OCI-LY7 (cell line): ENCODE results near the gene YBX3. TPM values are rescaled to one million over a fixed set of nuclear protein-coding genes. Genes with fewer than 3 reads are reported as not detected.

ENCODE experiments used
- BruUV-seq: library from RNA; stranded (reverse); fragments of 400-500 nt; replicated peaks from 2 replicates; lab custom pipeline; 2021; lab: Mats Ljungman, UMichigan
- CTCF ChIA-PET: fragments of 300-600 bp; sonication (Branson Sonifier 250); formaldehyde crosslinking; loops from one replicate; lab custom pipeline; 2022; ENCODE audit warnings: antibody characterized with exemption; ENCODE audit not compliant: unreplicated experiment; lab: Charles Lee
- POLR2A ChIA-PET: fragments of 300-600 bp; sonication (Branson Sonifier 250); formaldehyde crosslinking; loops from one replicate; lab custom pipeline; 2022; ENCODE audit warnings: antibody characterized with exemption; lab: Charles Lee
- DNase-seq: peaks from one replicate; pipeline ENCODE4 v3.0.0-alpha.2; 2015; ENCODE audit warnings: low spot score
- H2AFZ ChIP-seq: fragments of 200-600 bp; sonication (generic), shearing (Covaris generic); 2 replicates; pipeline ENCODE4 v1.6.1; 2014; ENCODE audit warnings: mild to moderate bottlenecking, antibody characterized with exemption, low read length, moderate library complexity
- H3K27ac ChIP-seq: fragments of 200-600 bp; sonication (generic); 2 replicates; pipeline ENCODE4 v1.5.1; 2014; ENCODE audit warnings: mixed run types, low read depth, mild to moderate bottlenecking, moderate library complexity, low read length, inconsistent platforms; ENCODE audit not compliant: poor library complexity, severe bottlenecking
- H3K36me3 ChIP-seq: fragments of 200-600 bp; sonication (generic); 2 replicates; pipeline ENCODE4 v1.6.1; 2014; ENCODE audit warnings: mild to moderate bottlenecking, antibody characterized with exemption, low read length, moderate library complexity, mixed read lengths; ENCODE audit not compliant: insufficient read depth
- H3K4me1 ChIP-seq: fragments of 200-600 bp; sonication (generic); 2 replicates; pipeline ENCODE4 v1.5.1; 2014; ENCODE audit warnings: mild to moderate bottlenecking, low read length; ENCODE audit not compliant: insufficient read depth, poor library complexity, severe bottlenecking
- H3K4me2 ChIP-seq: fragments of 200-600 bp; sonication (generic); 2 replicates; pipeline ENCODE4 v1.6.1; 2014; ENCODE audit warnings: mild to moderate bottlenecking, low read length
- H3K4me3 ChIP-seq: fragments of 200-600 bp; sonication (generic); 2 replicates; pipeline ENCODE4 v1.5.1; 2014; ENCODE audit warnings: mild to moderate bottlenecking, low read depth, low read length; ENCODE audit not compliant: poor library complexity, severe bottlenecking
- H3K79me2 ChIP-seq: fragments of 200-600 bp; sonication (generic); 2 replicates; pipeline ENCODE4 v1.6.1; 2016; ENCODE audit warnings: low read depth, mild to moderate bottlenecking, low read length, moderate library complexity, mixed read lengths; ENCODE audit not compliant: insufficient read depth
- H3K9me2 ChIP-seq: fragments of 200-600 bp; sonication (generic); 2 replicates; pipeline ENCODE4 v1.6.1; 2016; ENCODE audit warnings: mild to moderate bottlenecking, low read length, mixed read lengths; ENCODE audit not compliant: insufficient read depth
- H3K9me3 ChIP-seq: fragments of 200-600 bp; sonication (generic); 2 replicates; pipeline ENCODE4 v1.6.1; 2014; ENCODE audit warnings: mild to moderate bottlenecking, mixed run types, low read length, mixed read lengths
- H4K20me1 ChIP-seq: fragments of 200-600 bp; sonication (generic); 2 replicates; pipeline ENCODE4 v1.6.1; 2014; ENCODE audit warnings: mild to moderate bottlenecking, antibody characterized with exemption, low read length, moderate library complexity, mixed read lengths; ENCODE audit not compliant: insufficient read depth
- CTCF ChIP-seq: fragments of 200-600 bp; sonication (generic); conservative IDR thresholded peaks from 2 replicates; pipeline ENCODE4 v1.5.1; 2014; ENCODE audit warnings: mild to moderate bottlenecking, antibody characterized with exemption, low read length, moderate library complexity, mixed read lengths
- EZH2phosphoT487 ChIP-seq: fragments of 200-600 bp; sonication (generic); IDR thresholded peaks from 2 replicates; pipeline ENCODE4 v1.6.1; 2018; ENCODE audit warnings: low read depth, borderline replicate concordance, mild to moderate bottlenecking, mixed run types, antibody characterized with exemption, low read length, moderate library complexity, mixed read lengths
- intact Hi-C: fragments of 100-400 bp; cut with micrococcal nuclease; formaldehyde crosslinking; loops from one replicate; pipeline ENCODE4 v1.10.0; 2022; ENCODE audit not compliant: unreplicated experiment
- total RNA-seq, 2 experiments: library from RNA; depleted of rRNA in 1 of 2; stranded (reverse); fragments of >200 nt in 1 of 2; shearing (Covaris generic) in 1 of 2; gene quantifications; 2 replicates each; pipeline ENCODE4 v1.2.3, GENCODE V29; 2014 to 2022

The YBX3 gene
- total RNA-seq, 2 experiments from 2014 or later = 97.5 to 223 TPM

GRCh38 chr12:10725003-10725402 lies 1.9 kb upstream of the YBX3 start:
- no peak overlapping the region for H3K4me3 ChIP-seq
- no peak overlapping the region for H3K4me2 ChIP-seq
- H3K4me1 ChIP-seq = peaks cover 26% of the 10 kb centered on the region
- POLR2A ChIA-PET = interaction anchor here (0.7 to 1.0 kb wide), 3 partner anchors 8 to 663 kb away, joined by 3 to 6 read pairs (median 3); no protein-coding TSS in a partner anchor
- CTCF ChIA-PET = no interaction called here
- peaks cover 32% of the 10 kb centered on the region for H3K79me2 ChIP-seq
- intact Hi-C loops = no loop called here
- H4K20me1 ChIP-seq = no peaks in the 10 kb centered on the region; the same call in 1 of the 2 replicates
- H3K9me3 ChIP-seq = no peaks in the 10 kb centered on the region
- no peak overlapping the region for H2AFZ ChIP-seq
- BruUV-seq = no TSS peak
- no peaks in the 10 kb centered on the region for H3K9me2 ChIP-seq
- no peak overlapping the region for H3K27ac ChIP-seq
- no peak for DNase-seq
- no peaks in the 10 kb centered on the region for H3K36me3 ChIP-seq
- TF ChIP-seq EZH2phosphoT487 (no peak), CTCF (no peak)

- DNase-seq = peak; percentile 75
- TF ChIP-seq CTCF = peak; percentile 44
- no peak for TF ChIP-seq EZH2phosphoT487
- Histone ChIP-seq H3K9me3 (no peaks in the 10 kb centered on the region), H3K9me2 (no peaks in the 10 kb centered on the region), H4K20me1 (peaks cover 19% of the 10 kb centered on the region; the same call in 1 of the 2 replicates), H3K4me1 (peaks cover 28% of the 10 kb centered on the region), H3K4me2 (peak overlapping the region; percentile 75), H3K27ac (peak overlapping the region; percentile 55), H2AFZ (peak overlapping the region; percentile 94; the same call in 1 of the 2 replicates), H3K79me2 (peaks cover 50% of the 10 kb centered on the region), H3K4me3 (peak overlapping the region; percentile 80), H3K36me3 (peaks cover 12% of the 10 kb centered on the region; the same call in 1 of the 2 replicates)
- CTCF ChIA-PET = no interaction called here
- no TSS peak for BruUV-seq
- POLR2A ChIA-PET = interaction anchor here (0.6 to 1.5 kb wide), 3 partner anchors 10 to 285 kb away, joined by 3 to 4 read pairs (median 3); partner anchors contain the start of gene MAGOHB
- intact Hi-C loops = loop anchor here (1.0 to 5.0 kb wide), 4 partner anchors 28 to 2000 kb away; partner anchors contain the start of genes MAGOHB and SMIM10L1
Observed at GRCh38 chr12:10722502-10722904, 620 bp downstream of the YBX3 start.
